Nucleus accumbens (tissue), 56 donors: Measurements from ENCODE around the gene SRP68.

ENCODE experiments used
- DNase-seq, 56 donors: peaks; one replicate each; lab custom pipeline; 2025; lab: John Stamatoyannopoulos, UW

The SRP68 gene

DNA sequence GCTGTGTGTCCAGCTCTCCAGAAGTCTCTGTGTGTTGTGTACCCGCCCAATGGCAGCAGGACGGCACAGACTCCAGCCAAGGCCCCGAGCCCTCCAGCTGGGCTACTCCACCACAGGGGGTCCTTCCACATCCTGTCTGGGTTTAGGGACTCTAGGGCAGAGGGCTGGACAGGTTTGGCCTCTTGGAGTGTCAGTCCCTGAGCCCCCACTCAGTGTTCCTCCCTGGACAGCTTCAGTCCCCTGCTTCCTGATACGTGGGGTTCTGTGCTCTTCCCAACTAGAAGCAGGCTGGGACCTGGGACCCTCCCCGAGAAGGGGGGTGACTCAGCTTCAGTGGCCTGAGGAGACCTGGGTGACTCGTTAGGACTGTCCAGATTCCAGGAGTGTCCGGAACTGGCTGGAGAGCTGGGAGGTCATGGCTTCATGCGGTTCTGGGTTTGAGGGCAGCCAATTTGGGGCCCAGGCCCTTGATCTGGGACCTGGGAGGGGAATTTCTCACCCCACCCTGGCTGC is 67.5 kb downstream of the SRP68 start:
- DNase-seq, result no peak

DNA sequence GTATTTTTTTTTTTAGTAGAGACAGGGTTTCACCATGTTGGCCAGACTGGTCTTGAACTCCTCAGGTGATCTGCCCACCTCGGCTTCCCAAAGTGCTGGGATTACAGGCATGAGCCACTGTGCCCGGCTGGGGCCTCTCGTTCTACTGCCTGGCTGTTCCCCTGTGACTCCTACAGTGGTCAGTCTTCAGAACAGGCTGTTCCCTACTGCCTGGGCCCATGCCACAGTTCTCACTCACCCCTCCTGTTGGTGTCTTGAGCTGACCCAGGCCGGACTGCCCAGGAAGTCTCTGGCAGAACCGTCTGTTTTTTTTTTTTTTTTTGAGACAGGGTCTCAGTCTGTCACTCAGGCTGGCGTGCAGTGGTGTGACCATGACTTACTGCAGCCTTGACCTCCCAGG is 68.4 kb downstream of the SRP68 start:
- no peak for DNase-seq

DNA sequence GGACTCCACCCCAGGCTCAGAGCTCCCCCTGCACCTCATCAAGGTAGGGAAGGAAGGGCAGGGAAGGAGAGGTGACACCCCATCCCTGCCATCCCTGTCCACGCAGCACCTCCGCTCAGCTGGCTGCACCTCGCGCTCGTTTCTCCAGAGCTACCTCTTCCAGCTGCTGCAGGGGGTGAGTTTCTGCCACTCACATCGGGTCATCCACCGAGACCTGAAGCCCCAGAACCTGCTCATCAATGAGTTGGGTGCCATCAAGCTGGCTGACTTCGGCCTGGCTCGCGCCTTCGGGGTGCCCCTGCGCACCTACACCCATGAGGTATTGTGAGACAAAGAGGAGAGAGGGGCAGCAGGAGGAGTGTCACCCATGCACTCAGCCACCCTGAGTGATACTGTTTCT is 70.2 kb downstream of the SRP68 start:
- no peak for DNase-seq

DNA sequence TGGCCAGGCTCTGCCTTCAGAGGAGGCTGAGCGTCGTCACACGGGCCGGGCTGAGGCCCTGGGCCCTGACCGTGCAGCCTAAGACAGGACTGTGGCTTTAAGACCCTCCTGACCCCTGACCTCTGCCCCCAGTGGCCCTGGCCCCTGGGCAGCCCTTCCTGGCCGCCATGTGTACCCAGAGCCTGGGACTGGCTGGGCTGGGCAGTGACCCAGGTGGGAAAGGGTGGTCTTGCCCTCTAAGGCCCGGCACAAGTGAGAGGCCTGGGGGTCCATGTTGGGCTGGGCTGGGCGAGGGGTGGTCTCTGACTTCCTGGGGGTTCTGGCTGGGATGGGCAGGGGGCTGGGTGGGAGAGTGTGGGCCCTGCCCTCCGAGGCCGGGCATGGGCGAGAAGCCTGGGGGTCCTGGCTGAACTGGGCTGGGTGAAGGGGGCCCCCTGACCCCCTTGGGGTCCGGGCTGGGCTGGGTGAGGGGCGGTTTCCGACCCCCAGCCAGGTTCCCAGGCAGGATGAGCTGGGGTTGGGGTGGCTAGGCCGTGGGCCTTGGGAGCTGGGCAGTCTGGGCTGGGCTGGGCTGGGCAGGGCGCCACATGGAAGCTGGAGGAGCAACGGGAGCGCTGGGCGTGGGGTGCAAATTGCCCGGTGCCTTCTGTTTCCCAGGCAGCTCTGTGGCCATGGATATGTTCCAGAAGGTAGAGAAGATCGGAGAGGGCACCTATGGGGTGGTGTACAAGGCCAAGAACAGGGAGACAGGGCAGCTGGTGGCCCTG is 71.4 kb downstream of the SRP68 start, which contains the start of gene CDK3:
CDK3 (plus strand) TSS at position 101 of the 767 bp plus-strand sequence; CDS start at position 672, 571 bp downstream.
- DNase-seq, result no peak

DNA sequence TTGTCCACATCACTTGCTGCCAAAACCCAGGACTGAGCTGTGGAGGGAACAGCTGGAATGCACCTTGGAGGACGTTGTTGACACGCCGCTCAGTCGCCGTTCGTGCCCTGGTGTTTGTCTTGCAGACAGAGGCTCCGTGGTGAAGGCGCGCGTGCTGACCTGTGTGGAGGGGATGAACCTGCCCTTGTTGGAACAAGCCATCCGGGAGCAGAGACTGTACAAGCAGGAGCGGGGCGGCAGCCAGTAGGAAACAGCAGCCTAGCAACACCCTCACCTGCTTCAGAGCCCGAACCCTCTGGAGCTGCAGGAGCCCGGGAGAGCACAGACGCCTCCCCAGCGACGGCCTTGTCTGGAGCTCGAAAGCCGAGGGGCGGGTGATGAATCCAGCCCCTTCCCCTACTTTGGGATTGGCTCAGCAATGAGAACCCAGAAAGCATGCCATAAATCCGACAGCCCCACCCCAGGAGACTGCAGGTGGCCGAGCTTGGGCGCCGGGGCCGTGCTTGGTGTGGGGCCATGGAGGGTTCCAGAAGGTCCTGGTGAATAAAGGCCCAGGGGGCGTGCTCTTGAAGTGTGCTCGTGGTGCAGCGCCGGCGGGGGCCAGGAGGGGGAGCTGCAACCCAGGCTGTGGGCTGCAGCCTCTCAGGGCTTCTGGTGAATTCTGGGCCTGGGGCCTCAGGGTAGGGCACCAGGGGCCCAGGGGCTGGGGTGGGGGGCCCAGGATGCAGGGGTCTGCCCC is 72.1 kb downstream of the SRP68 start:
- DNase-seq, result peak in 6 of 56 donors; percentile 7 to 65 (median 25)

DNA sequence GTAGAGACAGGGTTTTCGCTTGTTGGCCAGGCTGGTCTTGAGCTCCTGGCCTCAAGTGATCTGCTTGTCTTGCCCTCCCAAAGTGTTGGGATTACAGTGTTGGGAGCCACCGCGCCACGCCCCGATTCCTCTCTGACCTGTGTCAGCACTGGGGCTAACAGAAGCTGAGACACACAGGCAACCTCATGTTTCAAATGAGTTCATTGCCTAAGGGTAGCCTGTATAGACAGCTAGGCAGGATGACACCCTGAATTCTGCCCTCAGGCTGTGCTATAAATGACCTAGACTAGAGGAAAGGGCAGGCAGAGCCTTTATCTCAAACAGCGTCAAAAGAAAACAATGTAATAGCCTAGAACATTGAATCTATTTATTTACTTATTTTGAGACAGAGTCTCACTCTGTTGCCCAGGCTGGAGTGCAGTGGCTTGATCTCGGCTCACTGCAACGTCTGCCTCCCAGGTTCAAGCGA is 74.0 kb downstream of the SRP68 start:
- no peak for DNase-seq

DNA sequence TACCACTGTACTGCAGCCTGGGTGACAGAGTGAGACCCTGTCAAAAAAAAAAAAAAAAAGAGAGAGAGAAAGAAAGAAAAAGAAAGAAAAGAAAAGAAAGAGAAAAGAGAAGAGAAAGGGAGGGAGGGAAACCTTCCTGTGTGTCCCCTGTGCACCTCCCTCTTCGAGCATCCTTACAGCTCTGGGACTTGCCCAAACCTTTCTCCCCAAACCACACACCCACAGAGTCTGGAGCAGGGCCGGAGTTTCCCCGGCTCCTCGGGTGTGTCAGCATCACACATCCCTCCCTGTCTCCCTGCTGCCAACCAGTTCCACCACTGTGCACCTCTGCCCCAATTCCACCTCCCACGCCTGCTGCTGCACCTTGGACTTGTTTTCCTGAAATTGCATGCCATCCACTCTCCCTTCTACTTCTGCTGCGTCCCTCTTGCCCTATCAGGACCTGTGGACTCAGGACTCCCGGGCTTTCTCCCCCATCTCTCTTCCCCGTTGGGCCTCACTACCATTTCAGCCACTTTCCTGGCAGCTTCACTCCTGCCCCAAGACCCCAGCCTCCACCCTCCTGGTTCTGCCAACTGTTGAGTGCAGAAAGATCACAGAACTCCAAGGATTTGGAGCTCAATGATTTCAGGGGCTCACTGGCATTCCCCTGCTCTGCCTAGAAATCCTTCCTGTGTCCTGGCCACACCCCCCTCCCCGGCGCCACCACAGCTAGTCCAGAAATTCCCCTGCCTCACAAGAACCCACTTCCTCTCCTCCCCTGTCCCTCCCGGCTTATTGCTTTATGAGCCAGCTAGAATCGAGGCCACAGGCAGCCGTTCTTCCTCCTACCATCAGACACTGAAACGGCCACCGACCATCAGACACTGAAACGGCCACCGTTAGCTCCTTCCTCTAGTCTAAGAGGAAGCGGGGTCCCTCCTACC is 75.4 kb downstream of the SRP68 start:
- peak in 2 of 56 donors; percentile 14 to 28 for DNase-seq

DNA sequence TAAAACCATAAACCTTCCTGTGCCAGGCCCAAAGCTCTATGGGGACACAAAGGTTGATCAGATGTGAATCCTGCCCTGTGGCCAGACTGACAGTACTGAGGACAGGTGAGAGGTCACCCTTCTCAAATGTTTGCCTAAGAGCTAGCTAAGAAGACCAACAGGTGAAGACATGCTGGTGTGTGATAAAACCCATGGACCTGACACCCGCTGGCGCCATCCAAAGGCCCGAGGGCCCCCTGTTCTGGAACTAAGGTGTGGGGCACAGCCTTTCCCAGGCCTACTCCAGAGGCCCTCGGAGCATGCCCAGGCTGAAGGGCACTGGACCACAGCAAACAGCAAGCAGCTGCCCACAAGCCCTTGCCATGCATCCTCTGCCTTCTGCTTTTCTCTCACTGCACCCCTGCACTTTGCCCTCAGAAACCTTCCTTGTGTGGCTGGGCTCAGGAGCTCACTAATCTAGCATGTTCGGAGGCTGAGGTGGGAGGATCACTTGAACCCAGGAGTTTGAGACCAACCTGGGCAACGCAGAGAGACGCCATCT is 76.9 kb downstream of the SRP68 start:
- DNase-seq, result no peak

DNA sequence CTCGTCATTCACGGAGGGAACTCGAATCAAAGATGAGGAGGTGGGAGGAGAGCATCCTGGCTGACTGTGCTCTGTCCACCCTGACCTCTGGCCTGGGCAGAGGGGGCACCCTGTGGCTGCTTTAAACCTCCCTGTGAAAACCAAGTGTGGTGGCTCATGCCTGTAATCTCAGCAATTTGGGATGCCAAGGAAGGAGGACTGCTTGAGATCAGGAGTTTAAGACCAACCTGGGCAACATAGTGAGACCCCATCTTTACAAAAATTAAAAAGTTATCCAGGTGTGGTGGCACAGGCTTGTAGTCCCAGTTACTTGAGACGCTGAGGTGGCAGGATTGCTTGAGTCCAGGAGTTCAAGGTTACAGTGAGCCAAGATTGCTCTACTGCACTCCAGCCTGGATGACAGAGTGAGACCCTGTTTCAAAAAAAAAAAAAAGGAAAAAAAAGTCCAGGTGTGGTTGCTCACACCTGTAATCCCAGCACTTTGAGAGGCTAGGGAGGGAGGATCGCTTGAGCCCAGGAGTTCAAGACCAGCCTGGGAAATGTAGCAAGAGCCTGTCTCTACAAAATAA is 77.4 kb downstream of the SRP68 start:
- DNase-seq, result no peak

DNA sequence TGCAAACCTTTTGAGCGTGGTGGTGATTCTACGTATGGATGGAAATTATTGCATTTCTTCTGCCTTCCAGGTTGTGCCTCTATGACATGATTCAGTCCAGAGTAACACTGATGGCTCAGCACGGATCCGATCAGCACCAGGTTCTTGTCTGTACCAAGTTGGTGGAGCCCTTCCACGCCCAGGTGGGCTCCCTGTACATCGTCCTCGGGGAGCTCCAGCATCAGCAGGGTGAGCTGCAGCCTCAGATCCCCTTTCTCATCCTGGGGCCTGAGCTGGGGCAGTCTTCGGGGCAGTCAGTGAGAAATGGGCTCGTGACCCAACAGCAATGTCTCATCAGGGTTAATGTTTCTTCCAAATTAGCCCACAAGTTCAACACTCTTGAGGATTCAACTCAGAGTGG is 80.9 kb downstream of the SRP68 start:
- no peak for DNase-seq
